Stomach smooth muscle (tissue), 2 donors: ENCODE results near the gene TFG.

Experiments
- H3K27ac ChIP-seq: one replicate; pipeline ENCODE4 v1.7.0; 2013; ENCODE audit warnings: mild to moderate bottlenecking, low read length, inconsistent platforms
- H3K27me3 ChIP-seq, 2 donors: one replicate each; pipeline ENCODE4 v1.7.0; 2013; ENCODE audit warnings: low read length in 2 of 2; ENCODE audit not compliant: insufficient read depth in 2 of 2, control insufficient read depth in 1 of 2
- H3K36me3 ChIP-seq, 2 donors: one replicate each; pipeline ENCODE4 v1.7.0; 2013; ENCODE audit warnings: low read length in 2 of 2; ENCODE audit not compliant: control insufficient read depth in 2 of 2, insufficient read depth in 2 of 2
- H3K4me1 ChIP-seq: one replicate; pipeline ENCODE4 v1.7.0; 2013; ENCODE audit warnings: low read length; ENCODE audit not compliant: control insufficient read depth, insufficient read depth
- H3K4me3 ChIP-seq, 2 donors: one replicate each; pipeline ENCODE4 v1.7.0; 2013; ENCODE audit warnings: low read length in 2 of 2
- H3K9ac ChIP-seq, 2 donors: one replicate each; pipeline ENCODE4 v1.7.0; 2013; ENCODE audit warnings: low read length in 2 of 2, mild to moderate bottlenecking in 1 of 2
- H3K9me3 ChIP-seq, 2 donors: one replicate each; pipeline ENCODE4 v1.7.0; 2013; ENCODE audit warnings: low read length in 2 of 2; ENCODE audit not compliant: control insufficient read depth in 2 of 2
- donor health status: healthy.
- donor health status: Pancreatic carcinoma.

TFG gene

GRCh38 chr3:100775226-100775625, 65.9 kb downstream of the TFG start:
- no peaks in the 10 kb centered on the region for H3K9me3 ChIP-seq
- no peak overlapping the region for H3K9ac ChIP-seq
- H3K4me1 ChIP-seq, result no peaks in the 10 kb centered on the region
- H3K4me3 ChIP-seq, result no peak overlapping the region
- no peaks in the 10 kb centered on the region for H3K27me3 ChIP-seq
- no peak overlapping the region for H3K27ac ChIP-seq
- H3K36me3 ChIP-seq, result peaks cover 42 to 49% of the 10 kb centered on the region in 2 donors

GRCh38 chr3:100775669-100776068, 66.4 kb downstream of the TFG start:
- H3K4me3 ChIP-seq, result no peak overlapping the region
- H3K4me1 ChIP-seq, result no peaks in the 10 kb centered on the region
- H3K36me3 ChIP-seq, result peaks cover 39 to 45% of the 10 kb centered on the region in 2 donors
- H3K27ac ChIP-seq, result no peak overlapping the region
- H3K9ac ChIP-seq, result no peak overlapping the region
- H3K9me3 ChIP-seq, result no peaks in the 10 kb centered on the region
- no peaks in the 10 kb centered on the region for H3K27me3 ChIP-seq

- Histone ChIP-seq H3K27me3 (no peaks in the 10 kb centered on the region), H3K27ac (peak overlapping the region; percentile 6), H3K9me3 (no peaks in the 10 kb centered on the region), H3K4me1 (no peaks in the 10 kb centered on the region), H3K9ac (no peak overlapping the region), H3K36me3 (peaks cover 39 to 44% of the 10 kb centered on the region in 2 donors), H3K4me3 (no peak overlapping the region)
Observed at GRCh38 chr3:100776097-100776729, 66.9 kb downstream of the TFG start.

GRCh38 chr3:100776746-100777145, 67.5 kb downstream of the TFG start:
- Histone ChIP-seq H3K4me3 (no peak overlapping the region), H3K27ac (peak overlapping the region; percentile 6), H3K27me3 (no peaks in the 10 kb centered on the region), H3K4me1 (no peaks in the 10 kb centered on the region), H3K9ac (no peak overlapping the region), H3K36me3 (peaks cover 39 to 48% of the 10 kb centered on the region in 2 donors), H3K9me3 (no peaks in the 10 kb centered on the region)

GRCh38 chr3:100777271-100777670, 68.0 kb downstream of the TFG start:
- H3K36me3 ChIP-seq, result peaks cover 39 to 50% of the 10 kb centered on the region in 2 donors
- H3K9ac ChIP-seq, result no peak overlapping the region
- no peaks in the 10 kb centered on the region for H3K27me3 ChIP-seq
- H3K9me3 ChIP-seq, result no peaks in the 10 kb centered on the region
- H3K4me1 ChIP-seq, result no peaks in the 10 kb centered on the region
- H3K27ac ChIP-seq, result no peak overlapping the region
- H3K4me3 ChIP-seq, result no peak overlapping the region

- Histone ChIP-seq H3K36me3 (peaks cover 36 to 48% of the 10 kb centered on the region in 2 donors), H3K27ac (no peak overlapping the region), H3K4me1 (no peaks in the 10 kb centered on the region), H3K9me3 (no peaks in the 10 kb centered on the region), H3K27me3 (no peaks in the 10 kb centered on the region), H3K4me3 (no peak overlapping the region), H3K9ac (no peak overlapping the region)
Observed at GRCh38 chr3:100779480-100779879, 70.2 kb downstream of the TFG start.

- H3K9me3 ChIP-seq, result no peaks in the 10 kb centered on the region
- H3K9ac ChIP-seq, result no peak overlapping the region
- H3K4me1 ChIP-seq, result no peaks in the 10 kb centered on the region
- peaks cover 35 to 45% of the 10 kb centered on the region in 2 donors for H3K36me3 ChIP-seq
- H3K27ac ChIP-seq, result no peak overlapping the region
- no peaks in the 10 kb centered on the region for H3K27me3 ChIP-seq
- no peak overlapping the region for H3K4me3 ChIP-seq
Observed at GRCh38 chr3:100780071-100780622, 70.9 kb downstream of the TFG start.

- H3K9me3 ChIP-seq, result peaks cover 0 to 4% of the 10 kb centered on the region in 2 donors
- peaks cover 29 to 39% of the 10 kb centered on the region in 2 donors for H3K36me3 ChIP-seq
- no peaks in the 10 kb centered on the region for H3K4me1 ChIP-seq
- H3K27ac ChIP-seq, result no peak overlapping the region
- H3K27me3 ChIP-seq, result no peaks in the 10 kb centered on the region
- no peak overlapping the region for H3K4me3 ChIP-seq
- no peak overlapping the region for H3K9ac ChIP-seq
Observed at GRCh38 chr3:100781301-100781700, 72.0 kb downstream of the TFG start.

GRCh38 chr3:100782348-100782747, 73.1 kb downstream of the TFG start:
- Histone ChIP-seq H3K9me3 (peaks cover 0 to 4% of the 10 kb centered on the region in 2 donors), H3K4me3 (no peak overlapping the region), H3K9ac (no peak overlapping the region), H3K4me1 (no peaks in the 10 kb centered on the region), H3K36me3 (peaks cover 26 to 33% of the 10 kb centered on the region in 2 donors), H3K27me3 (no peaks in the 10 kb centered on the region), H3K27ac (no peak overlapping the region)

- no peak overlapping the region for H3K9ac ChIP-seq
- H3K27ac ChIP-seq, result peak overlapping the region; percentile 31
- H3K27me3 ChIP-seq, result no peaks in the 10 kb centered on the region
- H3K36me3 ChIP-seq, result peaks cover 23 to 27% of the 10 kb centered on the region in 2 donors
- H3K4me3 ChIP-seq, result no peak overlapping the region
- peaks cover 0 to 4% of the 10 kb centered on the region in 2 donors for H3K9me3 ChIP-seq
- no peaks in the 10 kb centered on the region for H3K4me1 ChIP-seq
Observed at GRCh38 chr3:100782906-100783305, 73.6 kb downstream of the TFG start.

GRCh38 chr3:100783619-100784018, 74.3 kb downstream of the TFG start:
- H3K9ac ChIP-seq, result no peak overlapping the region
- no peaks in the 10 kb centered on the region for H3K4me1 ChIP-seq
- no peak overlapping the region for H3K4me3 ChIP-seq
- H3K27me3 ChIP-seq, result no peaks in the 10 kb centered on the region
- no peak overlapping the region for H3K27ac ChIP-seq
- H3K36me3 ChIP-seq, result peaks cover 24 to 26% of the 10 kb centered on the region in 2 donors
- H3K9me3 ChIP-seq, result peaks cover 0 to 4% of the 10 kb centered on the region in 2 donors
